Measurements from ENCODE around the gene ABCC11. TPM values are rescaled to one million over a fixed set of nuclear protein-coding genes. Genes with fewer than 3 reads are reported as not detected.

ABCC11 gene
- 0.50 TPM for polyA plus RNA-seq (2013, experiment 1 of 4)
- 0.23 TPM for polyA plus RNA-seq (2013, experiment 2 of 4)
- 0.16 TPM for polyA plus RNA-seq (2013, experiment 3 of 4)
- 0.20 TPM for polyA plus RNA-seq (2013, experiment 4 of 4)

GRCh38 chr16:48247311-48247710 lies at the start of gene ABCC11:
TSS of gene ABCC11 (minus strand) at chr16:48247539. CDS start at chr16:48231921, 15,618 bp downstream.
- H3K27me3 ChIP-seq (ENCODE audit: control insufficient read depth, insufficient read depth, low read length, poor library complexity, severe bottlenecking), result no peaks in the 10 kb centered on the region
- H3K36me3 ChIP-seq (ENCODE audit: control insufficient read depth, insufficient read depth, low read length), result no peaks in the 10 kb centered on the region
- H3K4me1 ChIP-seq (ENCODE audit: control insufficient read depth, insufficient read depth, low read length), result peaks cover 6% of the 10 kb centered on the region
- H3K27ac ChIP-seq (ENCODE audit: insufficient read depth, low read depth, low read length, poor library complexity, severe bottlenecking), result no peak within 1 kb of the TSS
- WGBS, 2 experiments, result 56 to 59% methylated on average over 4 of the region's 4 CpGs
- H3K4me3 ChIP-seq (ENCODE audit: insufficient read depth, low read depth, low read length), result no peak within 1 kb of the TSS
- H3K9me3 ChIP-seq (ENCODE audit: control insufficient read depth, low read length), result no peaks in the 10 kb centered on the region

- peaks cover 15% of the 10 kb centered on the region for H3K36me3 ChIP-seq (ENCODE audit: control insufficient read depth, insufficient read depth, low read length)
- H3K4me3 ChIP-seq (ENCODE audit: insufficient read depth, low read depth, low read length), result no peak overlapping the region
- 94 to 100% methylated on average over 1 of the region's 1 CpG for WGBS, 2 experiments
- H3K9me3 ChIP-seq (ENCODE audit: control insufficient read depth, low read length), result no peaks in the 10 kb centered on the region
- no peak overlapping the region for H3K27ac ChIP-seq (ENCODE audit: insufficient read depth, low read depth, low read length, poor library complexity, severe bottlenecking)
- no peaks in the 10 kb centered on the region for H3K27me3 ChIP-seq (ENCODE audit: control insufficient read depth, insufficient read depth, low read length, poor library complexity, severe bottlenecking)
- no peaks in the 10 kb centered on the region for H3K4me1 ChIP-seq (ENCODE audit: control insufficient read depth, insufficient read depth, low read length)
Measured at GRCh38 chr16:48295488-48296281, 48.3 kb upstream of the ABCC11 start.

- Histone ChIP-seq H3K9me3 (ENCODE audit: control insufficient read depth, low read length) (no peaks in the 10 kb centered on the region), H3K4me1 (ENCODE audit: control insufficient read depth, insufficient read depth, low read length) (no peaks in the 10 kb centered on the region), H3K27ac (ENCODE audit: insufficient read depth, low read depth, low read length, poor library complexity, severe bottlenecking) (no peak overlapping the region), H3K4me3 (ENCODE audit: insufficient read depth, low read depth, low read length) (no peak overlapping the region), H3K27me3 (ENCODE audit: control insufficient read depth, insufficient read depth, low read length, poor library complexity, severe bottlenecking) (no peaks in the 10 kb centered on the region), H3K36me3 (ENCODE audit: control insufficient read depth, insufficient read depth, low read length) (peaks cover 12% of the 10 kb centered on the region)
- 100% methylated on average over 1 of the region's 1 CpG for WGBS, 2 experiments
Measured at GRCh38 chr16:48294724-48295123, 47.4 kb upstream of the ABCC11 start.

- H3K27ac ChIP-seq (ENCODE audit: insufficient read depth, low read depth, low read length, poor library complexity, severe bottlenecking), result no peak overlapping the region
- no peaks in the 10 kb centered on the region for H3K9me3 ChIP-seq (ENCODE audit: control insufficient read depth, low read length)
- no peak overlapping the region for H3K4me3 ChIP-seq (ENCODE audit: insufficient read depth, low read depth, low read length)
- H3K27me3 ChIP-seq (ENCODE audit: control insufficient read depth, insufficient read depth, low read length, poor library complexity, severe bottlenecking), result no peaks in the 10 kb centered on the region
- WGBS, 2 experiments, result 91 to 96% methylated on average over 2 of the region's 2 CpGs
- peaks cover 10% of the 10 kb centered on the region for H3K36me3 ChIP-seq (ENCODE audit: control insufficient read depth, insufficient read depth, low read length)
- H3K4me1 ChIP-seq (ENCODE audit: control insufficient read depth, insufficient read depth, low read length), result no peaks in the 10 kb centered on the region
Measured at GRCh38 chr16:48292452-48292851, 45.1 kb upstream of the ABCC11 start.

- no peak overlapping the region for H3K4me3 ChIP-seq (ENCODE audit: insufficient read depth, low read depth, low read length)
- WGBS, 2 experiments, result 93 to 95% methylated on average over 4 of the region's 4 CpGs
- no peaks in the 10 kb centered on the region for H3K9me3 ChIP-seq (ENCODE audit: control insufficient read depth, low read length)
- peaks cover 17% of the 10 kb centered on the region for H3K36me3 ChIP-seq (ENCODE audit: control insufficient read depth, insufficient read depth, low read length)
- no peak overlapping the region for H3K27ac ChIP-seq (ENCODE audit: insufficient read depth, low read depth, low read length, poor library complexity, severe bottlenecking)
- no peaks in the 10 kb centered on the region for H3K4me1 ChIP-seq (ENCODE audit: control insufficient read depth, insufficient read depth, low read length)
- H3K27me3 ChIP-seq (ENCODE audit: control insufficient read depth, insufficient read depth, low read length, poor library complexity, severe bottlenecking), result no peaks in the 10 kb centered on the region
Measured at GRCh38 chr16:48291754-48292153, 44.4 kb upstream of the ABCC11 start.

GRCh38 chr16:48291303-48291702 lies 44.0 kb upstream of the ABCC11 start:
- H3K4me1 ChIP-seq (ENCODE audit: control insufficient read depth, insufficient read depth, low read length), result no peaks in the 10 kb centered on the region
- no peaks in the 10 kb centered on the region for H3K9me3 ChIP-seq (ENCODE audit: control insufficient read depth, low read length)
- H3K27ac ChIP-seq (ENCODE audit: insufficient read depth, low read depth, low read length, poor library complexity, severe bottlenecking), result no peak overlapping the region
- 100% methylated on average over 3 of the region's 3 CpGs for WGBS, 2 experiments
- H3K27me3 ChIP-seq (ENCODE audit: control insufficient read depth, insufficient read depth, low read length, poor library complexity, severe bottlenecking), result no peaks in the 10 kb centered on the region
- no peak overlapping the region for H3K4me3 ChIP-seq (ENCODE audit: insufficient read depth, low read depth, low read length)
- peaks cover 19% of the 10 kb centered on the region for H3K36me3 ChIP-seq (ENCODE audit: control insufficient read depth, insufficient read depth, low read length)

GRCh38 chr16:48287239-48287638 lies 39.9 kb upstream of the ABCC11 start:
- Histone ChIP-seq H3K4me3 (ENCODE audit: insufficient read depth, low read depth, low read length) (no peak overlapping the region), H3K27ac (ENCODE audit: insufficient read depth, low read depth, low read length, poor library complexity, severe bottlenecking) (no peak overlapping the region), H3K9me3 (ENCODE audit: control insufficient read depth, low read length) (no peaks in the 10 kb centered on the region), H3K36me3 (ENCODE audit: control insufficient read depth, insufficient read depth, low read length) (peaks cover 14% of the 10 kb centered on the region), H3K4me1 (ENCODE audit: control insufficient read depth, insufficient read depth, low read length) (no peaks in the 10 kb centered on the region), H3K27me3 (ENCODE audit: control insufficient read depth, insufficient read depth, low read length, poor library complexity, severe bottlenecking) (no peaks in the 10 kb centered on the region)

GRCh38 chr16:48284772-48285409 lies 37.6 kb upstream of the ABCC11 start:
- no peak overlapping the region for H3K4me3 ChIP-seq (ENCODE audit: insufficient read depth, low read depth, low read length)
- H3K4me1 ChIP-seq (ENCODE audit: control insufficient read depth, insufficient read depth, low read length), result no peaks in the 10 kb centered on the region
- H3K36me3 ChIP-seq (ENCODE audit: control insufficient read depth, insufficient read depth, low read length), result peaks cover 14% of the 10 kb centered on the region
- H3K9me3 ChIP-seq (ENCODE audit: control insufficient read depth, low read length), result no peaks in the 10 kb centered on the region
- no peaks in the 10 kb centered on the region for H3K27me3 ChIP-seq (ENCODE audit: control insufficient read depth, insufficient read depth, low read length, poor library complexity, severe bottlenecking)
- WGBS, 2 experiments, result 92 to 93% methylated on average over 4 of the region's 4 CpGs
- H3K27ac ChIP-seq (ENCODE audit: insufficient read depth, low read depth, low read length, poor library complexity, severe bottlenecking), result no peak overlapping the region

GRCh38 chr16:48282636-48283263 lies 35.4 kb upstream of the ABCC11 start:
- 96 to 100% methylated on average over 1 to 2 of the region's 2 CpGs for WGBS, 2 experiments
- Histone ChIP-seq H3K27me3 (ENCODE audit: control insufficient read depth, insufficient read depth, low read length, poor library complexity, severe bottlenecking) (no peaks in the 10 kb centered on the region), H3K4me1 (ENCODE audit: control insufficient read depth, insufficient read depth, low read length) (no peaks in the 10 kb centered on the region), H3K36me3 (ENCODE audit: control insufficient read depth, insufficient read depth, low read length) (peaks cover 14% of the 10 kb centered on the region), H3K27ac (ENCODE audit: insufficient read depth, low read depth, low read length, poor library complexity, severe bottlenecking) (no peak overlapping the region), H3K9me3 (ENCODE audit: control insufficient read depth, low read length) (no peaks in the 10 kb centered on the region), H3K4me3 (ENCODE audit: insufficient read depth, low read depth, low read length) (no peak overlapping the region)

- H3K27me3 ChIP-seq (ENCODE audit: control insufficient read depth, insufficient read depth, low read length, poor library complexity, severe bottlenecking), result no peaks in the 10 kb centered on the region
- H3K27ac ChIP-seq (ENCODE audit: insufficient read depth, low read depth, low read length, poor library complexity, severe bottlenecking), result no peak overlapping the region
- no peaks in the 10 kb centered on the region for H3K4me1 ChIP-seq (ENCODE audit: control insufficient read depth, insufficient read depth, low read length)
- H3K4me3 ChIP-seq (ENCODE audit: insufficient read depth, low read depth, low read length), result no peak overlapping the region
- H3K9me3 ChIP-seq (ENCODE audit: control insufficient read depth, low read length), result no peaks in the 10 kb centered on the region
- no peaks in the 10 kb centered on the region for H3K36me3 ChIP-seq (ENCODE audit: control insufficient read depth, insufficient read depth, low read length)
- WGBS, 2 experiments, result 84 to 94% methylated on average over 2 of the region's 2 CpGs
Measured at GRCh38 chr16:48280546-48280945, 33.2 kb upstream of the ABCC11 start.
